ENCODE results near the gene PPIE.
"Not testable (repeated sequence)": the region's sequence is repeated elsewhere in the genome, so short reads cannot be mapped to it uniquely, and the experiment has no call there.

DNA sequence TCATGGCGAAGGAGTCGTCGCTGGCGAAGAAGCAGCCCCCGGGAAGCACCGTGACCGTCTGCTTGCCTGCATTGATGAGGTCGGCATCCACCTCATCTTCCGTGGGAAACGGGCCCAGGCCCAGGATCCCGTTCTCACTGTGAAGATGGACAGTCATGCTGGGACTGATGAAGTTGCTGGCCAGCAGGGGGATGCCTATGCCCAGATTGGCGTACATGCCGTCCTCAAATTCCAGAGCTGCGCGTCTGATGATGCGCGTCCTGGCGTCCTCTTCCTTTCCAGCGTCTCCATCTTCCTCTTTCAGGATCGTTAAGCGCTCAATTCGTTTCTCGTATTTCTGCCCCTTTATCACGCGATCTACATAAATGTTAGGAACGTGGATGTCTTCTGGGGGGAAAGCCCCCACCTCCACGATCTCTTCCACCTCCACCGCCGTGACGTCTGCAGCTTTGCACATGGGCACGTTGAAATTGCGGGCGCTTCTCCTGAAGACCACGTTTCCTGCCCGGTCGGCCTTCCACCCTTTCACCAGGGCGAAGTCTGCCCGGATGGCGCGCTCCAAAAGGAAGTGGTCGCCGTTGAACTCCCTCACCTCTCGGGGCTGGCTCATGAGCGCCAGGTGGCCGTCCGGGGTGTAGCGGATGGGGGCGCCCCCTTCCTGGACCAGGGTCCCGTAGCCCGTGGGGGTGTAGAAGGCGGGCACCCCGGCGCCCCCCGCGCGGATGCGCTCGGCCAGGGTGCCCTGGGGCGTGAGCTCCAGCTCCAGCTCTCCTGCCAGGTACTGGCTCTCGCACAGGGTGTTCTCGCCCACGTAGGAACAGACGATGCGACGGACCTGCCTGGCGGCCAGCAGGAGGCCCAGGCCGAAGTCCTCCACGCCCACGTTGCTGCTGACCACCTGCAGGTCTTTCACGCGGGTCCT is 31.7 kb downstream of the PPIE start:
- TF ChIP-seq, protein P1, sequence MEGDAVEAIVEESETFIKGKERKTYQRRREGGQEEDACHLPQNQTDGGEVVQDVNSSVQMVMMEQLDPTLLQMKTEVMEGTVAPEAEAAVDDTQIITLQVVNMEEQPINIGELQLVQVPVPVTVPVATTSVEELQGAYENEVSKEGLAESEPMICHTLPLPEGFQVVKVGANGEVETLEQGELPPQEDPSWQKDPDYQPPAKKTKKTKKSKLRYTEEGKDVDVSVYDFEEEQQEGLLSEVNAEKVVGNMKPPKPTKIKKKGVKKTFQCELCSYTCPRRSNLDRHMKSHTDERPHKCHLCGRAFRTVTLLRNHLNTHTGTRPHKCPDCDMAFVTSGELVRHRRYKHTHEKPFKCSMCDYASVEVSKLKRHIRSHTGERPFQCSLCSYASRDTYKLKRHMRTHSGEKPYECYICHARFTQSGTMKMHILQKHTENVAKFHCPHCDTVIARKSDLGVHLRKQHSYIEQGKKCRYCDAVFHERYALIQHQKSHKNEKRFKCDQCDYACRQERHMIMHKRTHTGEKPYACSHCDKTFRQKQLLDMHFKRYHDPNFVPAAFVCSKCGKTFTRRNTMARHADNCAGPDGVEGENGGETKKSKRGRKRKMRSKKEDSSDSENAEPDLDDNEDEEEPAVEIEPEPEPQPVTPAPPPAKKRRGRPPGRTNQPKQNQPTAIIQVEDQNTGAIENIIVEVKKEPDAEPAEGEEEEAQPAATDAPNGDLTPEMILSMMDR (IDR thresholded peaks at IDR 0.05): not testable (repeated sequence)
- not testable (repeated sequence) for TF ChIP-seq POLR2A (IDR thresholded peaks at IDR 0.05; ENCODE audit: low read depth)

Data from esophagus muscularis mucosa (tissue), 3 donors.